GM23338 (cell line): ENCODE measurements around the gene HCFC1. TPM values are rescaled to one million over a fixed set of nuclear protein-coding genes. Genes with fewer than 3 reads are reported as not detected.
A peak's percentile ranks its signal among the peaks of the same experiment; 100 is the strongest.

ENCODE experiments used
- ATAC-seq: fragments of 200-7000 bp; cut with Tn5 transposase; 3 replicates; pipeline ENCODE4 v1.9.1; 2020
- DNase-seq: peaks from one replicate; pipeline ENCODE4 v3.0.0-alpha.2; 2015; ENCODE audit warnings: low spot score
- H2AFZ ChIP-seq: fragments of 200-600 bp; sonication (generic); 2 replicates; pipeline ENCODE4 v1.8.0; 2016; ENCODE audit warnings: antibody characterized with exemption, mild to moderate bottlenecking, moderate library complexity
- H3F3A ChIP-seq: fragments of 200-600 bp; sonication (generic); replicated peaks from 2 replicates; pipeline ENCODE4 v1.8.0; 2017; ENCODE audit warnings: antibody characterized with exemption, mixed run types, low read depth
- H3K27ac ChIP-seq: fragments of 200-600 bp; sonication (generic); 2 replicates; pipeline ENCODE4 v1.6.1; 2016; ENCODE audit warnings: low read depth
- H3K27me3 ChIP-seq: fragments of 200-600 bp; sonication (generic); 2 replicates; pipeline ENCODE4 v1.8.0; 2016; ENCODE audit warnings: mild to moderate bottlenecking, mixed run types, moderate library complexity; ENCODE audit not compliant: insufficient read depth
- H3K36me3 ChIP-seq: fragments of 200-600 bp; sonication (generic); 2 replicates; pipeline ENCODE4 v1.8.0; 2016; ENCODE audit warnings: mild to moderate bottlenecking; ENCODE audit not compliant: insufficient read depth
- H3K4me1 ChIP-seq: fragments of 200-600 bp; sonication (generic); 2 replicates; pipeline ENCODE4 v1.8.0; 2016; ENCODE audit warnings: mild to moderate bottlenecking, moderate library complexity; ENCODE audit not compliant: insufficient read depth
- H3K4me2 ChIP-seq: fragments of 200-600 bp; sonication (generic); 2 replicates; pipeline ENCODE4 v1.7.1; 2017; ENCODE audit warnings: mixed run types
- H3K4me3 ChIP-seq: fragments of 200-600 bp; sonication (generic); 2 replicates; pipeline ENCODE4 v1.6.1; 2016; ENCODE audit warnings: mixed run types
- H3K79me2 ChIP-seq: fragments of 200-600 bp; sonication (generic); replicated peaks from 2 replicates; pipeline ENCODE4 v1.8.0; 2017; ENCODE audit warnings: mild to moderate bottlenecking; ENCODE audit not compliant: insufficient read depth
- H3K9me2 ChIP-seq: fragments of 200-600 bp; sonication (generic); 2 replicates; pipeline ENCODE4 v1.8.0; 2017; ENCODE audit not compliant: insufficient read depth
- H4K20me1 ChIP-seq: fragments of 200-600 bp; sonication (generic); replicated peaks from 2 replicates; pipeline ENCODE4 v1.8.0; 2017; ENCODE audit warnings: mild to moderate bottlenecking; ENCODE audit not compliant: insufficient read depth
- H3K27ac Mint-ChIP-seq: 2 replicates; pipeline ENCODE4 v1.8.0; 2020; ENCODE audit warnings: inconsistent platforms, mild to moderate bottlenecking, moderate library complexity, mixed read lengths
- H3K27me3 Mint-ChIP-seq: 3 replicates; pipeline ENCODE4 v1.8.0; 2022; ENCODE audit warnings: low read depth, mild to moderate bottlenecking, moderate library complexity, mixed read lengths, inconsistent platforms; ENCODE audit not compliant: insufficient read depth, poor library complexity
- H3K36me3 Mint-ChIP-seq: 3 replicates; pipeline ENCODE4 v1.8.0; 2021; ENCODE audit warnings: low read depth, mild to moderate bottlenecking, inconsistent platforms, moderate library complexity, mixed read lengths
- H3K4me1 Mint-ChIP-seq: 3 replicates; pipeline ENCODE4 v1.8.0; 2020; ENCODE audit warnings: mild to moderate bottlenecking, inconsistent platforms, mixed read lengths
- H3K4me3 Mint-ChIP-seq: 3 replicates; pipeline ENCODE4 v1.8.0; 2021; ENCODE audit warnings: moderate library complexity, mild to moderate bottlenecking, inconsistent platforms, mixed read lengths
- H3K9me3 Mint-ChIP-seq: 3 replicates; pipeline ENCODE4 v1.8.0; 2020; ENCODE audit warnings: moderate library complexity, mild to moderate bottlenecking, inconsistent platforms, mixed read lengths
- CREB1 ChIP-seq: fragments of 250-450 bp; sonication (Bioruptor Pico); IDR thresholded peaks from 2 replicates; pipeline ENCODE4 v1.5.0; 2020; ENCODE audit warnings: low read depth, mild to moderate bottlenecking, moderate library complexity
- EZH2phosphoT487 ChIP-seq: fragments of 200-600 bp; sonication (generic); IDR thresholded peaks from one replicate; pipeline ENCODE4 v1.8.1; 2018; ENCODE audit warnings: antibody characterized with exemption; ENCODE audit not compliant: unreplicated experiment
- REST ChIP-seq: IDR thresholded peaks from one replicate; pipeline ENCODE4 v1.6.1; 2018; ENCODE audit warnings: antibody characterized with exemption; ENCODE audit not compliant: unreplicated experiment
- ZNF114 ChIP-seq: fragments of 250-450 bp; sonication (Bioruptor Pico); IDR thresholded peaks from 2 replicates; pipeline ENCODE4 v1.5.0; 2020; ENCODE audit warnings: mild to moderate bottlenecking, moderate library complexity
- long read RNA-seq: library from polyadenylated mRNA; unstranded; transcript quantifications from one replicate; pipeline ENCODE4 v2.0.0, GENCODE V29; 2020; ENCODE audit not compliant: unreplicated experiment
- polyA plus RNA-seq: library from polyadenylated mRNA; unstranded; fragments of >200 nt; fragmentation: Nextera tagmentation; extraction: Ambion mirVana; gene quantifications from 2 replicates; pipeline ENCODE4 v1.2.1, GENCODE V29; 2016
- total RNA-seq: library from RNA; depleted of rRNA; stranded (reverse); fragments of >200 nt; shearing (Covaris generic); gene quantifications from 2 replicates; pipeline ENCODE4 v1.2.3, GENCODE V29; 2014; rRNA removed

Gene HCFC1
- 169 and 188 TPM in 2 replicates for total RNA-seq
- polyA plus RNA-seq = 33.0 and 33.2 TPM in 2 replicates
- long read RNA-seq, partial matches to known transcripts = 6 of 6 reads
- long read RNA-seq, other reads (novel, unspliced or antisense) = 0 of 6 reads

GRCh38 chrX:153971450-153972367 is at the start of gene HCFC1:
Gene HCFC1, minus strand, starts transcription at chrX:153971818. Its CDS starts 978 bp downstream, at chrX:153970840.
- H3K79me2 ChIP-seq = peaks cover 38% of the 10 kb centered on the region
- H3K9me2 ChIP-seq = no peaks in the 10 kb centered on the region
- H4K20me1 ChIP-seq = peaks cover 17% of the 10 kb centered on the region
- ATAC-seq = peak; percentile 29
- H3K4me3 ChIP-seq = peak within 1 kb of the TSS; percentile 85
- H3K4me3 Mint-ChIP-seq = peak within 1 kb of the TSS; percentile 100
- no peaks in the 10 kb centered on the region; the same call in 2 of the 3 replicates for H3K9me3 Mint-ChIP-seq
- H3K27ac Mint-ChIP-seq = peak within 1 kb of the TSS; percentile 100
- TF ChIP-seq EZH2phosphoT487 = no peak
- TF ChIP-seq CREB1 (CRISPR knock-in tag) = peak; percentile 95
- no peak for TF ChIP-seq REST
- H3F3A ChIP-seq = 0 out of 2 replicates have a peak, but pooled peaks cover 4% of the 10 kb centered on the region
- peaks cover 12% of the 10 kb centered on the region for H3K4me1 ChIP-seq
- peak; percentile 86 for DNase-seq
- no peaks in the 10 kb centered on the region for H3K36me3 ChIP-seq
- H3K36me3 Mint-ChIP-seq = peaks cover 15% of the 10 kb centered on the region
- peak within 1 kb of the TSS; percentile 78 for H3K4me2 ChIP-seq
- peaks cover 29% of the 10 kb centered on the region for H3K4me1 Mint-ChIP-seq
- no peaks in the 10 kb centered on the region for H3K27me3 ChIP-seq
- H3K27me3 Mint-ChIP-seq = peaks cover 4% of the 10 kb centered on the region
- H2AFZ ChIP-seq = no peak within 1 kb of the TSS
- peak within 1 kb of the TSS; percentile 99 for H3K27ac ChIP-seq

- no peak for TF ChIP-seq EZH2phosphoT487
- TF ChIP-seq CREB1 (CRISPR knock-in tag) = no peak
- no peak for TF ChIP-seq ZNF114
- Mint-ChIP-seq H3K4me1 (peaks cover 30% of the 10 kb centered on the region), H3K9me3 (no peaks in the 10 kb centered on the region), H3K36me3 (peaks cover 5% of the 10 kb centered on the region; the same call in 2 of the 3 replicates), H3K4me3 (no peak overlapping the region), H3K27ac (no peak overlapping the region; the same call in 1 of the 2 replicates), H3K27me3 (peaks cover 6% of the 10 kb centered on the region)
- no peak overlapping the region for H2AFZ ChIP-seq
- H3K9me2 ChIP-seq = no peaks in the 10 kb centered on the region
- no peaks in the 10 kb centered on the region for H3K79me2 ChIP-seq
- peaks cover 6% of the 10 kb centered on the region; the same call in 1 of the 2 replicates for H3K4me1 ChIP-seq
- DNase-seq = no peak
- no peaks in the 10 kb centered on the region for H4K20me1 ChIP-seq
- H3K27me3 ChIP-seq = no peaks in the 10 kb centered on the region
- H3K36me3 ChIP-seq = no peaks in the 10 kb centered on the region
- no peak for ATAC-seq
- no peaks in the 10 kb centered on the region for H3F3A ChIP-seq
- H3K4me2 ChIP-seq = 0 out of 2 replicates have a peak overlapping the region, but pooled peaks have one; percentile 26
- no peak overlapping the region for H3K27ac ChIP-seq
- H3K4me3 ChIP-seq = no peak overlapping the region
Measured at GRCh38 chrX:154021131-154021611, 49.6 kb upstream of the HCFC1 start.
